Type B pancreatic cell (in vitro differentiated cells): ENCODE data around the gene NR1I3. TPM values are rescaled to one million over a fixed set of nuclear protein-coding genes. Genes with fewer than 3 reads are reported as not detected.

ENCODE experiments used
- DNase-seq: peaks from one replicate; pipeline ENCODE4 v3.0.0; 2021; ENCODE audit warnings: mixed read lengths; ENCODE audit not compliant: unreplicated experiment; ENCODE audit errors: extremely low spot score
- H3K27ac Mint-ChIP-seq: 2 replicates; pipeline ENCODE4 v1.8.0; 2021; ENCODE audit warnings: mild to moderate bottlenecking, mixed read lengths
- H3K27me3 Mint-ChIP-seq: 2 replicates; pipeline ENCODE4 v1.8.0; 2021; ENCODE audit warnings: mixed read lengths
- H3K36me3 Mint-ChIP-seq: 2 replicates; pipeline ENCODE4 v1.8.0; 2021; ENCODE audit warnings: mixed read lengths
- H3K4me1 Mint-ChIP-seq: one replicate; pipeline ENCODE4 v1.8.0; 2021; ENCODE audit warnings: mixed read lengths; ENCODE audit not compliant: unreplicated experiment
- H3K4me3 Mint-ChIP-seq: 2 replicates; pipeline ENCODE4 v1.8.0; 2021; ENCODE audit warnings: mild to moderate bottlenecking, mixed read lengths
- H3K9me3 Mint-ChIP-seq: 2 replicates; pipeline ENCODE4 v1.8.0; 2021; ENCODE audit warnings: mixed read lengths
- CTCF ChIP-seq: fragments of 200-600 bp; sonication (generic); conservative IDR thresholded peaks from 2 replicates; pipeline ENCODE4 v1.5.0; 2021; ENCODE audit warnings: antibody characterized with exemption, mild to moderate bottlenecking
- total RNA-seq: library from RNA; stranded (reverse); gene quantifications from 2 replicates; pipeline ENCODE4 v1.2.1, GENCODE V29; 2021; ENCODE audit warnings: low replicate concordance

Gene NR1I3
- total RNA-seq, 1 donor from 2014 or later, result not detected

- no peak for TF ChIP-seq CTCF
- Mint-ChIP-seq H3K4me3 (no peak overlapping the region), H3K4me1 (peaks cover 5% of the 10 kb centered on the region), H3K9me3 (no peaks in the 10 kb centered on the region), H3K36me3 (no peaks in the 10 kb centered on the region), H3K27me3 (no peaks in the 10 kb centered on the region), H3K27ac (no peak overlapping the region)
- no peak for DNase-seq
These were observed 49.6 kb downstream of the NR1I3 start for GRCh38 chr1:161188381-161188780.

- no peaks in the 10 kb centered on the region for H3K36me3 Mint-ChIP-seq
- no peak for DNase-seq
- TF ChIP-seq CTCF, result no peak
- H3K4me1 Mint-ChIP-seq, result no peaks in the 10 kb centered on the region
- no peaks in the 10 kb centered on the region for H3K9me3 Mint-ChIP-seq
- H3K4me3 Mint-ChIP-seq, result no peak overlapping the region
- H3K27ac Mint-ChIP-seq, result no peak overlapping the region
- H3K27me3 Mint-ChIP-seq, result no peaks in the 10 kb centered on the region
These were observed 50.7 kb downstream of the NR1I3 start for GRCh38 chr1:161187311-161187710.

GRCh38 chr1:161185732-161186311, 52.2 kb downstream of the NR1I3 start:
- no peak overlapping the region for H3K27ac Mint-ChIP-seq
- TF ChIP-seq CTCF, result no peak
- DNase-seq, result no peak

GRCh38 chr1:161185282-161185682, 52.7 kb downstream of the NR1I3 start:
- no peak for DNase-seq
- no peaks in the 10 kb centered on the region for H3K4me1 Mint-ChIP-seq
- H3K4me3 Mint-ChIP-seq, result no peak overlapping the region
- no peaks in the 10 kb centered on the region for H3K9me3 Mint-ChIP-seq
- no peak overlapping the region for H3K27ac Mint-ChIP-seq
- TF ChIP-seq CTCF, result no peak
- no peaks in the 10 kb centered on the region for H3K27me3 Mint-ChIP-seq
- H3K36me3 Mint-ChIP-seq, result no peaks in the 10 kb centered on the region

More at GRCh38 chr1:161185732-161186311, 52.2 kb downstream of the NR1I3 start:
- Mint-ChIP-seq H3K9me3 (no peaks in the 10 kb centered on the region), H3K27me3 (no peaks in the 10 kb centered on the region), H3K4me3 (no peak overlapping the region), H3K36me3 (no peaks in the 10 kb centered on the region), H3K4me1 (no peaks in the 10 kb centered on the region)

- H3K36me3 Mint-ChIP-seq, result peaks cover 1% of the 10 kb centered on the region
- TF ChIP-seq CTCF, result no peak
- peaks cover 9% of the 10 kb centered on the region for H3K4me1 Mint-ChIP-seq
- DNase-seq, result no peak
- no peaks in the 10 kb centered on the region for H3K27me3 Mint-ChIP-seq
- no peaks in the 10 kb centered on the region for H3K9me3 Mint-ChIP-seq
- H3K4me3 Mint-ChIP-seq, result no peak overlapping the region
- H3K27ac Mint-ChIP-seq, result no peak overlapping the region
These were observed 55.8 kb downstream of the NR1I3 start for GRCh38 chr1:161182214-161182613.

- H3K4me1 Mint-ChIP-seq, result peaks cover 21% of the 10 kb centered on the region
- peaks cover 3% of the 10 kb centered on the region for H3K36me3 Mint-ChIP-seq
- no peak for DNase-seq
- no peak overlapping the region for H3K4me3 Mint-ChIP-seq
- peak overlapping the region; percentile 28 for H3K27ac Mint-ChIP-seq
- no peaks in the 10 kb centered on the region for H3K9me3 Mint-ChIP-seq
- peak; percentile 43 for TF ChIP-seq CTCF
- no peaks in the 10 kb centered on the region for H3K27me3 Mint-ChIP-seq
These were observed 57.4 kb downstream of the NR1I3 start for GRCh38 chr1:161180639-161181038.
